GM12878 (cell line): ENCODE data around the gene ADK. TPM values are rescaled to one million over a fixed set of nuclear protein-coding genes. Genes with fewer than 3 reads are reported as not detected.

Experiments used
- ATAC-seq: fragments of 200-7000 bp; cut with Tn5 transposase; 3 replicates; pipeline ENCODE4 v1.9.1; 2020; ENCODE audit warnings: mild to moderate bottlenecking, moderate library complexity
- BruUV-seq: library from RNA; stranded (reverse); fragments of 400-500 nt; replicated peaks from 2 replicates; lab custom pipeline; 2021; lab: Mats Ljungman, UMichigan
- CTCF ChIA-PET: fragments of 300-600 bp; sonication (Branson Sonifier 250); formaldehyde crosslinking; extraction: SDS; loops from one replicate; lab custom pipeline; 2021; ENCODE audit warnings: inconsistent platforms; lab: Yijun Ruan, JAX
- POLR2A ChIA-PET: fragments of 350-600 bp; formaldehyde crosslinking; extraction: SDS; loops from one replicate; lab custom pipeline; 2021; ENCODE audit warnings: inconsistent platforms; lab: Charles Lee
- RAD21 ChIA-PET: fragments of 300-600 bp; sonication (Branson Sonifier 250); formaldehyde crosslinking; loops from one replicate; lab custom pipeline; 2023; ENCODE audit warnings: antibody characterized with exemption; ENCODE audit not compliant: unreplicated experiment; lab: Charles Lee
- SMC1A ChIA-PET: fragments of 300-600 bp; sonication (Branson Sonifier 250); formaldehyde crosslinking; loops from one replicate; lab custom pipeline; 2023; ENCODE audit not compliant: unreplicated experiment, uncharacterized antibody; lab: Charles Lee
- DNase-seq: peaks from one replicate; pipeline ENCODE4 v3.0.0-alpha.2; 2011; ENCODE audit warnings: low read depth, low spot score
- FAIRE-seq: peaks from 3 replicates; lab custom pipeline; 2011; peaks lifted over from hg19 to GRCh38; lab: Jason Lieb, UNC
- H2AFZ ChIP-seq: 2 replicates; pipeline ENCODE4 v1.6.0; 2011; ENCODE audit warnings: low read depth, low read length, control low read depth; ENCODE audit not compliant: control insufficient read depth
- H3K27ac ChIP-seq: 2 replicates; pipeline ENCODE4 v1.5.1; 2011; ENCODE audit warnings: control low read depth; ENCODE audit not compliant: control insufficient read depth, insufficient read depth
- H3K27me3 ChIP-seq, 2 experiments: replicated peaks in 1 of 2; 2 replicates each; pipeline versions ENCODE4 v1.6.0 to v1.6.1; 2011; ENCODE audit warnings: low read length in 1 of 2; ENCODE audit not compliant: control insufficient read depth in 2 of 2, insufficient read depth in 2 of 2
- H3K36me3 ChIP-seq, 2 experiments: 2 replicates each; pipeline ENCODE4 v1.5.1; 2011; ENCODE audit warnings: low read length in 1 of 2; ENCODE audit not compliant: control insufficient read depth in 2 of 2, insufficient read depth in 2 of 2
- H3K4me1 ChIP-seq: 2 replicates; pipeline ENCODE4 v1.6.1; 2011; ENCODE audit warnings: mild to moderate bottlenecking, low read length, moderate library complexity, mixed read lengths; ENCODE audit not compliant: control insufficient read depth, insufficient read depth
- H3K4me2 ChIP-seq: 2 replicates; pipeline ENCODE4 v1.6.0; 2011; ENCODE audit warnings: control low read depth; ENCODE audit not compliant: control insufficient read depth, insufficient read depth
- H3K4me3 ChIP-seq: fragments of 200-600 bp; sonication (generic); 2 replicates; pipeline ENCODE4 v1.5.1; 2016
- H3K79me2 ChIP-seq: 2 replicates; pipeline ENCODE4 v1.6.0; 2011; ENCODE audit warnings: low read length; ENCODE audit not compliant: control insufficient read depth, insufficient read depth
- H3K9ac ChIP-seq: 2 replicates; pipeline ENCODE4 v1.8.0; 2011; ENCODE audit warnings: low read length, control low read depth, mixed read lengths; ENCODE audit not compliant: control insufficient read depth, insufficient read depth
- H3K9me3 ChIP-seq: replicated peaks from 3 replicates; pipeline ENCODE4 v1.5.1; 2011; ENCODE audit warnings: mild to moderate bottlenecking, low read length; ENCODE audit not compliant: control insufficient read depth, insufficient read depth
- H4K20me1 ChIP-seq: 2 replicates; pipeline ENCODE4 v1.6.0; 2011; ENCODE audit not compliant: control insufficient read depth, insufficient read depth
- BACH1 ChIP-seq: fragments of 450-650 bp; IDR thresholded peaks from 2 replicates; pipeline ENCODE4 v1.6.1; 2017; ENCODE audit warnings: mild to moderate bottlenecking, borderline replicate concordance
- CBX5 ChIP-seq: sonication (generic); IDR thresholded peaks from 2 replicates; pipeline ENCODE4 v1.6.1; 2016; ENCODE audit warnings: low read depth, moderate library complexity, mild to moderate bottlenecking, inconsistent platforms
- DPF2 ChIP-seq: fragments of 450-650 bp; IDR thresholded peaks from 2 replicates; pipeline ENCODE4 v1.6.1; 2017; ENCODE audit warnings: mild to moderate bottlenecking
- EGR1 ChIP-seq, 2 experiments: IDR thresholded peaks; 1 replicate in 1 of 2; 2 replicates in 1 of 2; pipeline ENCODE4 v1.6.1; 2011 to 2012; ENCODE audit warnings: low read depth in 2 of 2, low read length in 2 of 2, borderline replicate concordance in 1 of 2, mild to moderate bottlenecking in 1 of 2, moderate library complexity in 1 of 2
- EP300 ChIP-seq, 2 experiments: fragments of 150-350 bp in 1 of 2; IDR thresholded peaks; 2 replicates each; pipeline ENCODE4 v1.6.1; 2011 to 2012; ENCODE audit warnings: low read depth in 2 of 2, low read length in 2 of 2, borderline replicate concordance in 1 of 2, improper control_type of control experiment in 1 of 2, inconsistent platforms in 1 of 2; ENCODE audit not compliant: control insufficient read depth in 1 of 2
- FOXK2 ChIP-seq: fragments of 450-650 bp; IDR thresholded peaks from 2 replicates; pipeline ENCODE4 v1.6.1; 2017; ENCODE audit warnings: mild to moderate bottlenecking, moderate library complexity
- IRF3 ChIP-seq: fragments of 450-650 bp; IDR thresholded peaks from 2 replicates; pipeline ENCODE4 v1.6.1; 2014; ENCODE audit warnings: mild to moderate bottlenecking
- NFYA ChIP-seq: IDR thresholded peaks from 2 replicates; pipeline ENCODE4 v1.6.1; 2011; ENCODE audit warnings: low read depth, mild to moderate bottlenecking, low read length, improper control_type of control experiment, borderline replicate concordance
- PBX3 ChIP-seq: IDR thresholded peaks from 2 replicates; pipeline ENCODE4 v1.6.1; 2011; ENCODE audit warnings: mild to moderate bottlenecking, low read depth, low read length, moderate library complexity; ENCODE audit not compliant: insufficient replicate concordance
- POLR2A ChIP-seq: IDR thresholded peaks from 2 replicates; pipeline ENCODE4 v1.6.1; 2011; ENCODE audit warnings: low read depth, mild to moderate bottlenecking, low read length
- SREBF1 ChIP-seq: IDR thresholded peaks from 2 replicates; pipeline ENCODE4 v1.6.1; 2012; ENCODE audit warnings: mild to moderate bottlenecking, low read length
- STAT3 ChIP-seq: IDR thresholded peaks from 2 replicates; pipeline ENCODE4 v1.6.1; 2011; ENCODE audit warnings: low read depth, low read length, improper control_type of control experiment
- SUZ12 ChIP-seq: fragments of 200-600 bp; sonication (generic); IDR thresholded peaks from one replicate; pipeline ENCODE4 v1.6.1; 2018; ENCODE audit warnings: antibody characterized with exemption, mild to moderate bottlenecking; ENCODE audit not compliant: unreplicated experiment
- TAF1 ChIP-seq: IDR thresholded peaks from 2 replicates; pipeline ENCODE4 v1.6.1; 2011; ENCODE audit warnings: mild to moderate bottlenecking, low read depth, low read length, borderline replicate concordance
- in situ Hi-C: fragments of 300-500 bp; cut with MboI; formaldehyde crosslinking; loops from 9 replicates; pipeline ENCODE4 v1.14.3; 2018; ENCODE audit warnings: mixed read lengths
- intact Hi-C: fragments of 100-400 bp; cut with micrococcal nuclease; formaldehyde crosslinking; loops from one replicate; pipeline ENCODE4 v1.14.2; 2022; ENCODE audit not compliant: unreplicated experiment
- polyA plus RNA-seq, 11 experiments: library from polyadenylated mRNA; depleted of rRNA in 4 of 11; unstranded in 6 of 11; stranded (reverse) in 5 of 11; fragments of >200 nt; fragmentation: Nextera tagmentation in 4 of 11; fragmentation: Illumina TruSeq in 1 of 11; extraction: Ambion mirVana in 4 of 11; extraction: Trizol in 1 of 11; gene quantifications; 1 replicate in 1 of 11; 2 replicates in 10 of 11; pipeline versions ENCODE4 v1.2.1 to v1.2.3, GENCODE V29; 2011 to 2016; ENCODE audit warnings: inconsistent platforms in 2 of 11, missing spikeins in 2 of 11, low read depth in 1 of 11
- total RNA-seq, 4 experiments: library from RNA; depleted of rRNA in 3 of 4; stranded (reverse); fragments of >200 nt in 3 of 4; fragmentation: Illumina TruSeq in 1 of 4; extraction: Trizol in 1 of 4; gene quantifications; 2 replicates each; pipeline versions ENCODE4 v1.2.1 to v1.2.3, GENCODE V29; 2013 to 2021

ADK gene
- total and polyA plus RNA-seq, 10 of the 15 experiments (the other 5 are each of a cell fraction or from before 2014, with no cell fraction given) = 42.0 to 151 (median 81.6) TPM

- ChIA-PET SMC1A (interaction anchor here (1.0 to 5.0 kb wide), 9 partner anchors 13 to 175 kb away, joined by 3 to 23 read pairs (median 3); no protein-coding TSS in a partner anchor), CTCF (interaction anchor here (0.8 to 13.9 kb wide), 11 partner anchors 9 to 229 kb away, joined by 3 to 185 read pairs (median 5); no protein-coding TSS in a partner anchor), RAD21 (interaction anchor here (0.6 to 1.2 kb wide), 6 partner anchors 40 to 267 kb away, joined by 3 to 4 read pairs (median 3); no protein-coding TSS in a partner anchor), POLR2A (interaction anchor here (0.5 to 1.0 kb wide), 5 partner anchors 8 to 682 kb away, joined by 3 to 5 read pairs (median 3); no protein-coding TSS in a partner anchor)
- no TSS peak for BruUV-seq
- H2AFZ ChIP-seq = no peak overlapping the region
- intact Hi-C loops (no loop called here), in situ Hi-C loops (no loop called here)
- H3K79me2 ChIP-seq = no peaks in the 10 kb centered on the region
- ATAC-seq = no peak
- FAIRE-seq = no peak
- DNase-seq = no peak
- H3K4me2 ChIP-seq = no peak overlapping the region
- H4K20me1 ChIP-seq = peaks cover 3% of the 10 kb centered on the region; the same call in 1 of the 2 replicates
- H3K9ac ChIP-seq = no peak overlapping the region
- H3K27ac ChIP-seq = no peak overlapping the region
- no peak overlapping the region for H3K4me3 ChIP-seq
- H3K4me1 ChIP-seq = no peaks in the 10 kb centered on the region
- no peaks in the 10 kb centered on the region for H3K9me3 ChIP-seq
- H3K27me3 ChIP-seq = no peaks in the 10 kb centered on the region
- peaks cover 3 to 29% of the 10 kb centered on the region in 2 experiments for H3K36me3 ChIP-seq
- TF ChIP-seq FOXK2 (no peak), EP300 (IDR thresholded peaks at IDR 0.05; ENCODE audit: borderline replicate concordance in 1 of 2, control insufficient read depth in 1 of 2, low read depth in 2 of 2, low read length in 2 of 2) (no peak), STAT3 (no peak), CBX5 (no peak), TAF1 (no peak), IRF3 (no peak), NFYA (no peak), POLR2A (no peak), BACH1 (no peak), SUZ12 (no peak), EGR1 (IDR thresholded peaks at IDR 0.05; ENCODE audit: borderline replicate concordance in 1 of 2, low read depth in 2 of 2, low read length in 2 of 2) (no peak), DPF2 (no peak), PBX3 (no peak), SREBF1 (no peak)
Observed at GRCh38 chr10:74109452-74109851, 41.6 kb upstream of the ADK start.
